ENCODE measurements around the gene ARHGEF11. TPM values are rescaled to one million over a fixed set of nuclear protein-coding genes. Genes with fewer than 3 reads are reported as not detected.

The ARHGEF11 gene
- total RNA-seq, 1 experiment from 2014 or later = 41.1 TPM

DNA sequence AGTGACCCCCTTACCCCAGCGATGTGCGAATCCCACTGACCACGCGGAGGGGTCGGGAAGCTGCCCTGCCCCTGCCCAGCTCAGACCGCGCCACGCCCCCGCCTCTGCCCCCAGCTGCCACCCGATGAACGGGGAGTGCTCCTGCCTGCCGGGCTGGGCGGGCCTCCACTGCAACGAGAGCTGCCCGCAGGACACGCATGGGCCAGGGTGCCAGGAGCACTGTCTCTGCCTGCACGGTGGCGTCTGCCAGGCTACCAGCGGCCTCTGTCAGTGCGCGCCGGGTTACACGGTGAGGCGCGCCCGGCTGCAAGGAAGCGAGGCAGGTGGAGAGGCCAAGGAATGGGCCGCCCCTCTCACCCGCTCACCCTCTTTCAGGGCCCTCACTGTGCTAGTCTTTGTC lies 137.0 kb downstream of the ARHGEF11 start:
- no peaks in the 10 kb centered on the region for H3K9me3 ChIP-seq (ENCODE audit: control insufficient read depth, low read depth, low read length)
- no peak overlapping the region for H2BK5ac ChIP-seq (ENCODE audit: insufficient read length, low read length)
- no peak overlapping the region for H2AK5ac ChIP-seq (ENCODE audit: insufficient read length, low read length)
- H3K56ac ChIP-seq (ENCODE audit: insufficient read length, low read depth, low read length) = no peak overlapping the region
- H2BK120ac ChIP-seq (ENCODE audit: low read depth, low read length, poor library complexity, severe bottlenecking) = no peak overlapping the region
- H3K79me2 ChIP-seq (ENCODE audit: insufficient read depth, low read length) = no peaks in the 10 kb centered on the region
- H3K14ac ChIP-seq (ENCODE audit: insufficient read depth, low read length) = no peak overlapping the region
- no peaks in the 10 kb centered on the region; a peak in 1 of 5 replicates for H3K9me3 Mint-ChIP-seq
- no peak overlapping the region for H3K18ac ChIP-seq (ENCODE audit: insufficient read length, low read depth, low read length)
- H4K8ac ChIP-seq (replicated peaks; ENCODE audit: insufficient read length, low read depth, low read length) = no peak overlapping the region
- no peaks in the 10 kb centered on the region for H3K4me1 ChIP-seq (ENCODE audit: insufficient read depth, low read length)
- no peak overlapping the region for H3K4me2 ChIP-seq (ENCODE audit: insufficient read depth, insufficient read length, low read length)
- no peak overlapping the region for H2BK20ac ChIP-seq (ENCODE audit: low read depth, low read length, poor library complexity, severe bottlenecking)
- no peaks in the 10 kb centered on the region; the same call in 1 of the 2 replicates for H3K27me3 ChIP-seq (ENCODE audit: insufficient read depth, low read length)
- no peak for DNase-seq
- H3K27me3 Mint-ChIP-seq (ENCODE audit: low read depth) = peaks cover 33% of the 10 kb centered on the region
- H2BK12ac ChIP-seq (ENCODE audit: insufficient read length, low read depth, low read length) = no peak overlapping the region
- H3K23ac ChIP-seq (ENCODE audit: insufficient read length, low read depth, low read length) = no peak overlapping the region
- H4K91ac ChIP-seq (ENCODE audit: insufficient read length, low read depth, low read length) = no peak overlapping the region
- no peak overlapping the region for H3K27ac ChIP-seq (ENCODE audit: insufficient read length, low read depth, low read length)
- H3K4ac ChIP-seq (ENCODE audit: low read depth, low read length) = no peak overlapping the region
- no peak overlapping the region for H3K27ac Mint-ChIP-seq
- H4K20me1 ChIP-seq (ENCODE audit: control insufficient read depth, insufficient read depth, insufficient read length) = no peaks in the 10 kb centered on the region
- H3K23me2 ChIP-seq (ENCODE audit: insufficient read length, low read depth, low read length, poor library complexity, severe bottlenecking) = no peaks in the 10 kb centered on the region
- H4K5ac ChIP-seq (ENCODE audit: insufficient read length, low read depth, low read length) = no peak overlapping the region
- no peak overlapping the region for H3K4me3 Mint-ChIP-seq
- H3K79me1 ChIP-seq (ENCODE audit: insufficient read depth, low read depth, low read length, poor library complexity, severe bottlenecking) = no peaks in the 10 kb centered on the region
- no peaks in the 10 kb centered on the region for H3K36me3 Mint-ChIP-seq (ENCODE audit: insufficient read depth in 1 of 3, low read depth in 3 of 3)
- no peak overlapping the region for H3K9ac ChIP-seq (ENCODE audit: extremely low read depth, insufficient read length, low read length)
- no CpG with 5 or more reads among the region's 29 CpGs for WGBS (ENCODE audit: extremely low coverage, insufficient read length, low lambda C conversion rate)
- H2AFZ ChIP-seq (ENCODE audit: low read length) = no peak overlapping the region
- H3K4me1 Mint-ChIP-seq = peaks cover 4 to 18% of the 10 kb centered on the region in 2 experiments
- TF ChIP-seq CTCF (conservative IDR thresholded peaks at IDR 0.05) = no peak
- no peak overlapping the region for H3T11ph ChIP-seq (ENCODE audit: low read length)
- H2BK15ac ChIP-seq (ENCODE audit: low read depth, low read length) = no peak overlapping the region

Measured in H9 (cell line).